GM15510 (cell line): ENCODE results near the gene NUP98.

ENCODE experiments used
- POLR2A ChIP-seq: IDR thresholded peaks from 3 replicates; pipeline ENCODE4 v1.6.1; 2011; ENCODE audit warnings: borderline replicate concordance; ENCODE audit not compliant: insufficient read length; ENCODE audit errors: extremely low read depth

The NUP98 gene

DNA sequence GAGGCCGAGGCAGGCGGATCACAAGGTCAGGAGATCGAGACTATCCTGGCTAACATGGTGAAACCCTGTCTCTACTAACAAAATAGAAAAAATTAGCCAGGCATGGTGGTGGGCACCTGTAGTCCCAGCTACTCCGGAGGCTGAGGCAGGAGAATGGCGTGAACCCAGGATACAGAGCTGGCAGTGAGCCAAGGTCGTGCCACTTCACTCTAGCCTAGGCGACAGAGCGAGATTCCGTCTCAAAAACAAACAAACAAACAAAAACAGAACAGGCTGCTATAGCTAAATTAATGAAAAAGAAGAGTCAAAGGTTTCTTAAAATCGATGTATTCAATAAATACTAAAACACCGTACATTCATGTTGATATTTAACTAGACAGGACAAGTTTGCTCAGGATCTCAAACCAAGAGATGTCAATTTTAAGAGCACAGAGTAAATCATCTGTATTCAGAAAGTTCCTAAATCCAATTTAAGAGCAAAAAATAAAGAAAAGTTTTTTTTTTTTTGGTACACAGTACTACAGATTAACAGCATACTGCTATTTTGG, 59.9 kb downstream of the NUP98 start:
- no peak for TF ChIP-seq POLR2A

DNA sequence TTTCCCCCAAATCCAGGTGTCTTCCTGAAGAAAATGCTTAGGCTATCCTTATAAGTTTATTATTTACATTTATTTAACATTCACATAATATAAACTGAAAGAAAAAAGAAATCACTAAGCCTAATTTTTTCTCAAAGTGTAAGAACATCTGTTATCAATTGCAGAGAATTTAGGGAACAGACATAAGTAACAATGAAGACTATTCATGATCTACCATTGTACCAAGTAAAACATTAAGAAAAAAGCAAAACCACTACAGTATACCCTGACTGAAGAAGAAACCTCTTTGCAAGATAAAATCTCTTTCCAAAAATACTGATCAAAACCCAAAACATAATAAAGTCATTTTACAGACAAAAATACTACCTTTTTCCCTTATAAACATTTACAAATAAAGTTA, 60.5 kb downstream of the NUP98 start:
- no peak for TF ChIP-seq POLR2A

DNA sequence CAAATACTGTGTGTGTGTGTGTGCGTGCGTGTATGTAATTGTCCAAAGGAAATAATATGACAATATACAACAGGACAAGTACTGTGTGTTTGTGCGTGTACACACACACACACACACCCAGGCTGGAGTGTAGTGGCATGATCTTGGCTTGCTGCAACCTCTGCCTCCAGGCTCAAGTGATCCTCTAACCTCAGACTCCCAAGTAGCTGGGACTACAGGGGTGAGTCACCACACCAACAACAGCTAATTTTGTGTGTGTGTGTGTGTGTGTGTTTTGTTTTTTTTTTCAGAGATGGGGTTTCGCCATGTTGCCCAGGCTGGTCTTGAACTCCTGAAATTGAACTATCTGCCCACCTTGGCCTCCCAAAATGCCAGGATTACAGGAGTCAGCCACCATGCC, 61.5 kb downstream of the NUP98 start:
- no peak for TF ChIP-seq POLR2A

DNA sequence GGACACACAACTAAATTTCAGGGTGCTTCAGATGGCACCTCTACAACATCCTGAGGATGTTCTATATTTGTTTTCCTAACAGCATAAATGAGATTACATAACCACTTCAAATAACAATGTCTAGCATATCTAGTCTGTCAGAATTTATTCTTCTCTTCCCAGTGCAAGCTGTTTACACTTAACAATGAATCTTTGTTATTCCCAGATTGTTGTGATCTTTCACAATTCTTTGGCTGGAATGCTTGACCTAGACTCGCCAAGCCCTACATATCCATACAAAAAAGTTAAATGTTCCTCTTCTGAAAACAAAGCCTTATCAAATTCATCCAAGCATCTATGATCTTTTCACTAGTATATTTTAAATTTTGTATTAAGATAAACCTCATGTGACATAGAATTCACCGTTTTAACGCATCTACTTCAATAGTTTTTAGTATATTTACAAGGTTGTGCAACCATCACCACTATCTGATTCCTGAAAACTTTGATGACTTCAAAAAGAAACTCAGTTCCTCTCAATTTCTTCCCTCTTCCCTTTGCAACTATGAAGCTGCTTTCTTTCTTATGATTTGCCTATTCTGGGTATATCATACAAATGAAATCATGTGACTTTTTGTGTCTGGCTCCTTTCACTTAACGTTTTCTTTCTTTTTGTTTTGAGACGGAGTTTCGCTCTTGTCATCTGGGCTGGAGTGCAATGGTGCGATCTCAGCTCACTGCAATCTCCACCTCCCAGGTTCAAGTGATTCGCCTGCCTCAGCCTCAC, 64.5 kb downstream of the NUP98 start:
- no peak for TF ChIP-seq POLR2A

DNA sequence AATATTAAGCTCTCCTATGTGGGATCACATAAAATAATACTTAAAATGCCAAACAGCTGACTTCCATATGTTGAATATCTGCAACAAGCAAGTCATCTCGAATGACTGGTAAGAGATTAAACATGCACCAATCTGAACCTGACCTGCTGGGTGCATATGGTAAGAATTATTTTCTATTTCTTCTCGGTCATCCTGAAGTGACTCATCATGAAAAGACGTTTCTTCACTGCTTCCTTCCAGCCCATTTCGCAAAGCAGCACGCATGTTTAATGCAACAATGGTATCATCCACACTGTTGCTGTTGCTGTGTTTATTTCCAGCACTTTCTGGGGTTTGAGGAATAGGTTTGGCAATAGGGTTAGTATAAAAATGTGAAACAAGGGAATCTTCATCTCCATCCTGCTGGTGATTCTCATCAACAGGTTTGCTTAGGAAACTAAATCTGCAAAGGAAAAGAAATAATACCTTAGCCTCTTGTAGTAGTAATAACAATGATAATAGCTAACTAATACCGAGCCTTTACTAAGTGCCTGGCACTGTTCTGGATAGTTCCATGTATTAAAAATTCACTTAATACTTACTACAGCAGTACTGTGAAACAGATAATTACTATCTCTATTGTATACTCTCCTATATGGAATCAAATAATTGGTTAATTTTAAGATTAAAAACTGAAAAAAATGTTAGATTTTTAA, 74.2 kb downstream of the NUP98 start:
- TF ChIP-seq POLR2A, result no peak

DNA sequence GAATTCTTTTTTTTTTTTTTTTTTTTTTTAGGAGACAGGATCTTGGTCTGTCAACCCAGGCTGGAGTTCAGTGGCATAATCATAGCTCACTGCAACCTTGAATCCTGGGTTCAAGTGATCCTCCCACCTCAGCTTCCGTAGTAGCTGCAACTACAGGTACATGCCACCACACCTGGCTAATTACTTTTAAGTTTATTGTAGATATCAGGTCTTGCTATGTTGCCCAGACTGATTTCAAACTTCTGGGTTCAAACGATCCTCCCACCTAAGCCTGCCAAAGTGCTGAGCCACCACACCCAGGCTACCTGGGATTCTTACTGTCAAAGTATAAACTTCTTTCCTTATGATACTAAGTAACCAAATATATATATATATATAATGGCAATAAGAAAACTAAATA, 75.3 kb downstream of the NUP98 start:
- no peak for TF ChIP-seq POLR2A

DNA sequence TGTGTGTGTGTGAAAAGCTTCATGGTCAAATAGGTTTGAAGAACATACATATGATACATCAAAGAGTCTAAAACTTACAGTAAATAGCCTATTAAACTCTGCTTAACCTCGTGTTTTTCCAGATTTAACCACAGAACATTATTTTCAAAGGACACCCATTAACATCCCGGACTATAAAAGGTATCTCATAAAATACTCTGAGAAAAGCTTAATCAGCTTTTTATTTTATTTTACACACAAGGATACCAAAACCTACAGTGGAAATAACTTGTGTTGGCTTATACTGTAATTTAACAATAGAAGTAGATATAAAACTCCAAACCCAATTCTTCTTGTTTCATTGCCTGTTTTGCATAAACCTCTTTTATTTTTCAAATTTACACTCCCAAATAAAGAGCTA, 76.4 kb downstream of the NUP98 start:
- no peak for TF ChIP-seq POLR2A

DNA sequence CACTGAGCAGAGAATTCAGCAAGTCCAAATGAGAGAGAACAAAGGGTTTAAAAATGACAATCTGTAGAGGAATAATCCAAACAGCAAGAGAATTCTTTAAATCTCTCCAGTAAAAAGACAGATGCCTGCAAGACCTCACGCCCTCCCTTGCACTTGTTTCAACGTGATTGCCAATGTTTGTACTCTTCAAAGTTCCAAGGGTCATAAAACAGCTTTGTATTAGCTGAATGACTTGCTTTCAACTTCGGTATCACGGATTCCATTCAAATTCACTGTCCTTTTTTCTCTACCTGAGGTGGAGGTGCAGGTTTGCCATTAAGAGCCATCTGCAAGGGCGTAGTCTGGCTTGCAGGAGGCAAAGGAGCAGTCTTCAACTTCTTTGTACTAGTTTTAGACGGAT, 85.1 kb downstream of the NUP98 start:
- no peak for TF ChIP-seq POLR2A

DNA sequence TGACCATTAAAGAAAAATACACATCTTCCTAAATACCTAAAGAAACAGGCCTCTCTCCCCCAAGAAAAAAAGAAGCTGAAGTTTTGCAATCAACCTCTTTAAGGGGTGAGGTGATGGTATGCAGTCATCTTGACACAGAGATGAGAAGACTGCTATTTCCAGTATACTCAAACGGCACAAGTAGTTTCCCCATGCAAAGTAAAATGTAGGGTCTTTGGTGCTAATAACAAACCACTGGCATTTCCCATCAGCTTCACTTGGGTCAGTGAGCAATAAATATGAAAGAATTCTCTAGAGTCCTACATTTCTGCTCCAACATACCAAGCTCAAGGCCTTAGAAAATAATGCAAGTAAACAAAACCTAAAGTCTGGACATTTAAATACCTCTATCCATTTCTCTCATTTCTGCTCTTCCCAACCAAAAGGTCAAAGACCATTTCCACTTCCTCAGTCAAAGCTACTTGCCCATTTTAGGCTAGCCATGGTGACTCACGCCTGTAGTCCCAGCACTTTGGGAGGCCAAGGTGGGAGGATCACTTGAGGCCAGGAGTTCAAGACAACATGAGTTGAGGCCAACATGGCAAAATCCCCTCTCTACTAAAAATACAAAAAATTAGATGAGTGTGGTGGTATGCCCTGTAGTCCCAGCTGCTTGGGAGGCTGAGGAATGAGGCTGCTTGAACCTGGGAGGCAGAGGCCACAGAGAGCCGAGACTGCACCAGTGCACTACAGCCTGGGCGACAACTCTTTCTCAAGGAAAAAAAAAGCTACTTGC, 86.7 kb downstream of the NUP98 start:
- no peak for TF ChIP-seq POLR2A

DNA sequence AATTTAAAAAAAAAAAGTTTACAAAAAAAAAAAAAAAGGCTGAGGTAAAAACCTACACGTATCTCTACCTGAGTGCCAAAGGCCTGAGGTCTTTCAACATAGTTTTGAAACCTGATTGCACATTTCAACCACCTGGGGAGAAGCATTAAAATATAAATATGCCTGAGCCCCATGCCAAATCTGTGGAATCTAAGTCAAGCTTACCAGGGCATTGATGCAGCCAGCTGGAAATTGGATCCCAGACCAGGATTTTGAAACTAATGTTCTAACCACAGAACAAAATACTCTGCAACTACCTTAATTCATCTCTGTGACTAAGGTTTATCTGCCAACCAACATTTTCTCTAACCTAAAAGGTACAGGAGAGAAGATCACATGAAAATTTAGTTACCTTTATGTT, 87.4 kb downstream of the NUP98 start:
- no peak for TF ChIP-seq POLR2A

DNA sequence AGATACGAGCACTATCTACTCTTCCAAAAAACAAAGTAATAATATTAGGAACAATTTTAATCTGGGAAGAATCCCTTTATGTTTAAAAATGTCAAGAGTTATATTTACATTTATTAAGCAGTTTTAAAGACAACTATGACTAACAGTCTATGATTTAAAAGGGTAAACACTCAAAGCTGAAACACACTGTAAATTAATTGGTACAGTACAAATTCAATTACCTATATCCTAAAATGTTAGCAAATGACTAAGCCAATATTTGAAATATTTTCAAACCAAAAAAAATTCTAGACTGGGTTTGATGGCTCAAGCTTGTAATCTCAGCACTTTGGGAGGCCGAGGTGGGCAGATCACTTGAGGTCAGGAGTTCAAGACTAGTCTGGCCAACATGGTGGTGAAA, 90.2 kb downstream of the NUP98 start:
- no peak for TF ChIP-seq POLR2A

DNA sequence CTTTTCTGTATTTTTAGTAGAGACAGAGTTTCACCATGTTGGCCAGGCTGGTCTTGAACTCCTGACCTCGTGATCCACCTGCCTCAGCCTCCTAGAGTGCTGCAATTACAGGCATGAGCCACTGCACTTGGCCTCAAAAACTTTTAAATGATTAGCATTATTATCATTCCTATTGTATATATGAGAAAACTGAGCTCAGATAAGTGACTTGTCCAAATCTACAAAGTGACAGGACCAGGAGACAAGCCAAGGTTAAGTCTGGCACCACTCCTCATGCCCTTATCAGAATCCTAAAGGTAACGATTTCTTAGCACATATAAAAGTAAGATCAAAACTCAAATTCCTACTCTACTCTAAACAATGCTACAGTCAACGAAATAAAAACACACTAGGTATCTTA, 94.0 kb downstream of the NUP98 start:
- TF ChIP-seq POLR2A, result no peak

DNA sequence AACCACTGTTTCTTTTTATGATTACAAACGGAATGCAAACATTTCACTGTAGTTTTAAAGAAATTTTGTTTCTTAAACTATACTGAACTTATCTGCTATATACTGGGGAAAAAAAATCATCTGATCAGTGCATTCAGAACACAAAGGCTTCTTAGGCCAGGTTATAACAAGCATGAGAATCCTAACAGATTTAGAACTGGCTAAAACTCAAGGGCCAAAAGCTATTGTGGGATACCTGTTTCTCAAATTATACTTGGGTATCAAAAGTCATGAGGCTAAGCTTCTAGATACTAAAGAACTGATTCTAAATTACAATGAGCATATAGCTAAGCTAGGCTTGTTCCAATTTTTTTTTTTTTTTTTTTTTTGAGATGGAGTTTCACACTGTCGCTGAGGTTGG, 96.4 kb downstream of the NUP98 start:
- no peak for TF ChIP-seq POLR2A

DNA sequence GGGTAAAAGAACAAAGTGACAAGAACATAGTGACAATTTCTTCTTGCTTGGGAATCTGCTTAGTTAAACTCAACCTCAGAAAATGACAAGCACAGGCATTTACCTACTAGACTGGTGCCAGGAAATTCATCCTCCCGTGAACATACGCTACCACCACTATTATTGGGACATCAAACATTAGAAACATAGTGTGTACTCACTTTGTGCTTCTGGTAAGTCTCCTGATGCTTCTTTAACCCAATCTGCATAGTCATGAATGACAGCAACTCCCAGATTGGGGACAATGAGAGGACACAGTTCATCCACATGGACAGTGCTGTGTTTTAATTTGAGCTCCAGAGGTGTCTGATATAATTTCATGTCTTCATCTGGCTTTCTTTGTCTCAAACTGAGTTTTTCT, 96.9 kb downstream of the NUP98 start:
- no peak for TF ChIP-seq POLR2A

DNA sequence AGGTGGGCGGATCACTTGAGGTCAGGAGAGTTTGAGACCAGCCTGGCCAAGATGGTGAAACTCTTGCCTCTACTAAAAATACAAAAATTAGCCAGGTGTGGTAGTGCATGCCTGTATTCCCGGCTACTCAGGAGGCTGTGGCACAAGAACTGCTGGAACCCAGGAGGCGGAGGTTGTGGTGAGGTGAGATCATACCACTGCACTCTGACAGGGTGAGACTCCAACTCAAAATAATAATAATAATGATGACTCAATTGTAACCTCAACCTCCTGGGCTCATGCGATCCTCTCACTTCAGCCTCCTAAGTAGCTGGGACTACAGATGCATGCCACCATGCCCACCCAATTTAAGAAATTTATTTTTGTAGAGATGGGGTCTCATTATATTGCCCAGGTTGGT, 110.6 kb downstream of the NUP98 start:
- no peak for TF ChIP-seq POLR2A
